Measurements from ENCODE around the gene TM9SF1.

The TM9SF1 gene

DNA sequence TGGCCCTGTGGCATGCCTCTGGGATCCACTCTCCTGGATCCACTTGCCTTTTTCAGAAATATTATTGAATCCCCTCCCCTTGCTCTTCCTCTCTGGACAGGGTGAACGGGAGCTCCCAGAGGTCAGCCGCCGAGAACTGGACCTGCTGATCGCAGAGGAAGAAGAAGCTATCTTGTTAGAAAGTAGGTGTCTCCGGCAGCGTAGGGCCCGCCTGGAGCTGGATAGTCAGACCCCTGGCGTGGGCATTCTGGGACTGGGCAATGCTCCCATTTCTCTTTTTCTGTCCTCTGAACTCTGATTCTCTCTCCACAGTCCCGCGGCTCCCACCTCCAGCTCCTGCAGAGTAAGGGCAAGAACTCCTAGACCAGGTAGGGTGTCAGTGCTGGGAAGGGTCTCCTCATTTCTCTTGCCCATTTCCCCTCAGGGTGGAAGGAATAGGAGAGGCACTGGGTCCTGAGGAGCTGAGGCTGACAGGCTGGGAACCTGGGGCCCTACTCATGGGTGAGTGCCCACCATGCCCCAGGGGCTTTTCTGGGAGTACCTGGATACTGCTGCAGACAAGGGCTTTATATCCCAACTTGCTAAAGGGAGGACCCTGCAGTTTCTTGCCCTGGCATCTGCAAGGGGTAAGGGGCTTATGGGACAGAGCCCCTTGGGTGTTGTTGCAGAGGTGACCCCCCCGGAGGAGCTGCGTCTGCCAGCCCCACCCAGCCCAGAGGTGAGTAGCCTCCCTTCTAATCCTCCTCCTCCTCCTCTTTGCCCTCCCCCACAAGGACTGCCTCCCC, 18.0 kb downstream of the TM9SF1 start:
- no peak for DNase-seq

GRCh38 chr14:24176599-24176998, 18.6 kb downstream of the TM9SF1 start:
- DNase-seq, result no peak

DNA sequence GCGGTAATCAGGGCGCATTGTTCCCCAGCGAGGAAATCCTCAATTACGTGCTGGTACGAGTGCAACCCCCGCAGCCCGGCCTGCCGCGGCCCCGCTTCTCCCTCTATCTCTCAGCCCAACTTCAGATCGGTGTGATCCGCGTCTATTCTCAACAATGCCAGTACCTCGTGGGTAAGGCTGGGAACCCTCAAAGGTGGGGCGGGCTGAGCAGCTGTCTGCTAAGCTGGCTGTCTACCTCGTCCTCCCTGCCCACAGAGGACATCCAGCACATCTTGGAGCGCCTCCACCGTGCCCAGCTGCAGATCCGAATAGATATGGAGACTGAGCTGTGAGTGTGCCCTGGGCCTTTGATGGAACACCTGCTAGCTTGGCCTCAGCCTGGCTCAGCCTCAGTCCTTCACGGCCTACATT, 22.4 kb downstream of the TM9SF1 start:
- DNase-seq, result no peak

GRCh38 chr14:24172261-24172860, 22.9 kb downstream of the TM9SF1 start:
- DNase-seq, result no peak

- DNase-seq, result no peak
Observed at GRCh38 chr14:24171422-24172260, 23.6 kb downstream of the TM9SF1 start, which contains the start of gene REC8. Gene REC8, plus strand, starts transcription at chr14:24172080. Its CDS starts 473 bp downstream, at chr14:24172553.

- no peak for DNase-seq
Observed at GRCh38 chr14:24167469-24168114, 27.6 kb downstream of the TM9SF1 start.

DNA sequence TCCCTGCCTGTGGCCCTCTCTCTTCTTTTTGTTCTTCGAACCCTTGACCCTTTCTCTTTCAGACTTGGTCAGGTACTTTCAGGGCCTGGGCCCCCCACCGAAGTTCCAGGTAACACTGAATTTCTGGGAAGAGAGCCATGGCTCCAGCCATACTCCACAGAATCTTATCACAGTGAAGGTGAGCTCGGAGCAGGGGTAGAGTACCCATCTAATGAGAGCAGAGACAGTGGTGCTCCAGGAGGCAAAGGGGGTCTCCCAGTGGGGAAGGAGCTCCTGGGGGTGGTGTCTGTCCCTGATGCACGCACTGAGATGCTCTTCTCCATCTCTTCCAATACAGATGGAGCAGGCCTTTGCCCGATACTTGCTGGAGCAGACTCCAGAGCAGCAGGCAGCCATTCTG, 29.5 kb downstream of the TM9SF1 start:
- no peak for DNase-seq

DNA sequence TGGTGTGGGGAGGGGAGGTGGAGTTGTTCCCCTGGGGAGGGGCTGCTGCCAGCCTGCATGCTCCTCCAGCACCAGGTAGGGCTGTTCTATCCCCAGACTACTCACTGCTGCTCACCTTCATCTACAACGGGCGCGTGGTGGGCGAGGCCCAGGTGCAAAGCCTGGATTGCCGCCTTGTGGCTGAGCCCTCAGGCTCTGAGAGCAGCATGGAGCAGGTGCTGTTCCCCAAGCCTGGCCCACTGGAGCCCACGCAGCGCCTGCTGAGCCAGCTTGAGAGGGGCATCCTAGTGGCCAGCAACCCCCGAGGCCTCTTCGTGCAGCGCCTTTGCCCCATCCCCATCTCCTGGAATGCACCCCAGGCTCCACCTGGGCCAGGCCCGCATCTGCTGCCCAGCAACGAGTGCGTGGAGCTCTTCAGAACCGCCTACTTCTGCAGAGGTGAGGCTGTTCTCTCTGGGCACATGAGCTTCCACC, 30.7 kb downstream of the TM9SF1 start:
- no peak for DNase-seq

DNA sequence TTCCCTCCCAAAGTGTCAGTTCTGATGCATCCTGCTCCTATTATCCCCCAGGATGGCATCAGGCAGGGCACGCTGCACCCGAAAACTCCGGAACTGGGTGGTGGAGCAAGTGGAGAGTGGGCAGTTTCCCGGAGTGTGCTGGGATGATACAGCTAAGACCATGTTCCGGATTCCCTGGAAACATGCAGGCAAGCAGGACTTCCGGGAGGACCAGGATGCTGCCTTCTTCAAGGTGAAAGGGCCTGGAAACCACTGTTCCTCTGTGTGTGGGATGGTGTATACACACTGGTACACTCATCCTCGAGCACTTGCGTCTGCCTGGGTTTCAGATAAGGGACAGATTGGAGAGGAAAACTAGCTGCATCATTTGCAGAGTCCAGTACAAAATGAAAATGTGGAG, 33.1 kb downstream of the TM9SF1 start:
- no peak for DNase-seq

- DNase-seq, result peak; percentile 92
Observed at GRCh38 chr14:24160850-24161804, 34.1 kb downstream of the TM9SF1 start, which contains the start of gene IRF9. Gene IRF9, plus strand, starts transcription at chr14:24161265. Its CDS starts 880 bp downstream, at chr14:24162145.

- no peak for DNase-seq
Observed at GRCh38 chr14:24160499-24160849, 34.8 kb downstream of the TM9SF1 start.

- no peak for DNase-seq
Observed at GRCh38 chr14:24159777-24160498, 35.3 kb downstream of the TM9SF1 start.

DNA sequence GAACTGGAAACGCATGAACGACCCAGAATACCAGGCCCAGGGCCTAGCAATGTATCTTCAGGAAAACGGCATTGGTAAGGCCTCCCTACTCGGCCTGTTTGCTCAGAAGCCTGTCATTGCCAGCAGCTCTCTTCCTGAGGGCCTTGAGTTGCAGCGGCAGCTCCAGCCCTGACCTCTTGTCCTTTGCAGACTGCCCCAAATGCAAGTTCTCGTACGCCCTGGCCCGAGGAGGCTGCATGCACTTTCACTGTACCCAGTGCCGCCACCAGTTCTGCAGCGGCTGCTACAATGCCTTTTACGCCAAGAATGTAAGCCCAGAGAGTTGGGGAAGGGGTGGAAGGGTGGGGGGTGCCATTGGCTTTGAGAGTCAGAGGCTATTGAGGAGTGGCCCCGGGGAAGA, 37.9 kb downstream of the TM9SF1 start:
- DNase-seq, result no peak

GRCh38 chr14:24156840-24157239, 38.4 kb downstream of the TM9SF1 start:
- DNase-seq, result no peak

GRCh38 chr14:24155100-24155499, 40.1 kb downstream of the TM9SF1 start:
- DNase-seq, result no peak

- no peak for DNase-seq
Observed at GRCh38 chr14:24151404-24152080, 43.7 kb downstream of the TM9SF1 start.

DNA sequence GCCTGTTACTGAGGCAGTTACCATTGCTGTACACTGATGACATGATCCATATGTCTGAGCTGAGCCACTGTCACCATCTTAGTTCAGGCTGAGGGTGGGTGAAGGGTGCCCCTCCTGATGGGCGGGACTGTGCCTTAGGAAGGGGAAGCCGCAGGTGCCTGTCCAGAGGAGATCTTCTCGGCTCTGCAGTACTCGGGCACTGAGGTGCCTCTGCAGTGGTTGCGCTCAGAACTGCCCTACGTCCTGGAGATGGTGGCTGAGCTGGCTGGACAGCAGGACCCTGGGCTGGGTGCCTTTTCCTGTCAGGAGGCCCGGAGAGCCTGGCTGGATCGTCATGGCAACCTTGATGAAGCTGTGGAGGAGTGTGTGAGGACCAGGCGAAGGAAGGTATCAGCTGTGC, 44.2 kb downstream of the TM9SF1 start:
- no peak for DNase-seq

DNA sequence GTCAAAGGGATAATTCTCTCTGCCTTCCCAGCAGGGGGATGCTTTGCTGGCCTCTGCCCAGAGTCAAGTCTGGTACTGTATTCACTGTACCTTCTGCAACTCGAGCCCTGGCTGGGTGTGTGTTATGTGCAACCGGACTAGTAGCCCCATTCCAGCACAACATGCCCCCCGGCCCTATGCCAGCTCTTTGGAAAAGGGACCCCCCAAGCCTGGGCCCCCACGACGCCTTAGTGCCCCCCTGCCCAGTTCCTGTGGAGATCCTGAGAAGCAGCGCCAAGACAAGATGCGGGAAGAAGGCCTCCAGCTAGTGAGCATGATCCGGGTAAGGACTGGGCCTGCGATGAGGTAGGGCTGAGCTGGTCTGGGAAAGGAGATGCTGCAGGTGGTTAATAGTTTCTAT, 44.7 kb downstream of the TM9SF1 start:
- DNase-seq, result no peak

DNA sequence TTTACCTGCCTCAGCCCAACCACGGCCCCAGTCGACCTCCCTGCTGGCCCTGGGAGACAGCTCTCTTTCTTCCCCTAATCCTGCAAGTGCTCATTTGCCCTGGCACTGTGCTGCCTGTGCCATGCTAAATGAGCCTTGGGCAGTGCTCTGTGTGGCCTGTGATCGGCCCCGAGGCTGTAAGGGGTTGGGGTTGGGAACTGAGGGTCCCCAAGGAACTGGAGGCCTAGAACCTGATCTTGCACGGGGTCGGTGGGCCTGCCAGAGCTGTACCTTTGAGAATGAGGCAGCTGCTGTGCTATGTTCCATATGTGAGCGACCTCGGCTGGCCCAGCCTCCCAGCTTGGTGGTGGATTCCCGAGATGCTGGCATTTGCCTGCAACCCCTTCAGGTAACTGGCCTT, 45.2 kb downstream of the TM9SF1 start:
- no peak for DNase-seq

DNA sequence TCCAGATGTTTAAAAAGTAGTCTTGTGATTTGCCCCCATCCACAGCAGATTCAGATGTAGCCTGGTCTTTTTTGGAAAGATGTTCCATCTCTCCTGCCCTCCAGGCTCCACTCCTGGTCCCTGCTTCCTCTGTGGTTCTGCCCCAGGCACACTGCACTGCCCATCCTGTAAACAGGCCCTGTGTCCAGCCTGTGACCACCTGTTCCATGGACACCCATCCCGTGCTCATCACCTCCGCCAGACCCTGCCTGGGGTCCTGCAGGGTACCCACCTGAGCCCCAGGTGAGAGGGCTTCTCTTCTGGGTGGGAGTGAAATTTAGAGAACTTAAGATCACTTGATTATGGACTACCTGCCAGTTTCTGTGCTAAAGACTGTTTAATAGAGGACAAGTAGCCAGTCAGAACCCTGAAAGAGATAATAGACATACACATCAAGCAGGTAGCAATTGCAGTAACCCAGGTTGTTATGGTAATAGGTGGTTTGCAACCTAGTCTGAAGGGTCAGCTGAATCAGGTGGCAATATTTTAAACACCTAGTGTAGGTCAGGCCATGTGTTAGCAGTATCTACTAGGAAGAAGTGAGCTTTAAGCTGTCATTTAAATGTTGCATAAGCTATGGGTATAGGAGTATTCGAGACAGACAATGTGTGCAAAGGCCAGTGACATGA, 45.8 kb downstream of the TM9SF1 start:
- no peak for DNase-seq

Measured in NCI-H1436 (cell line).